GM12801 (cell line): Measurements from ENCODE around the gene STRAP.

Source experiments
- TF ChIP-seq, protein P1 (sequence below): IDR thresholded peaks from one replicate; pipeline ENCODE4 v1.5.1; 2011; ENCODE audit warnings: control low read depth; ENCODE audit not compliant: insufficient read length; ENCODE audit errors: extremely low read depth

STRAP gene

DNA sequence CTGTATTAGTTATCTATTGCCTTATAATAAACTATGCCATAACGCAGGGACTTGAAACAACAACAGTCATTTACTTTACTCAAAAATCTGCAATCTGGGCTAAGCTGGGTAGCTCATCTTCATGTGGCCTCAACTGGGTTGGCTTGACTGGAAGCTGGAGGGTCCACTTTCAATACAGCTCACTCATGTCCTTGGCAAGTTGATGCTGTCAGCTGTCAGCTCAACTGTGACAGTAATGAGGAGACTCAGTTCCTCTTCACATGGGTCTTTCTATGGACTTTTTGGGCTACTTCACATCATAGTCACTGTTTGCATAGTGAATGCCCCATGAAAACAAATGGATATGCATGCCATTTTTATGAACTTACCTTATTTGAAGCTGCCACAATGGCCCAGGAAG, 33.6 kb upstream of the STRAP start:
- TF ChIP-seq, protein P1, sequence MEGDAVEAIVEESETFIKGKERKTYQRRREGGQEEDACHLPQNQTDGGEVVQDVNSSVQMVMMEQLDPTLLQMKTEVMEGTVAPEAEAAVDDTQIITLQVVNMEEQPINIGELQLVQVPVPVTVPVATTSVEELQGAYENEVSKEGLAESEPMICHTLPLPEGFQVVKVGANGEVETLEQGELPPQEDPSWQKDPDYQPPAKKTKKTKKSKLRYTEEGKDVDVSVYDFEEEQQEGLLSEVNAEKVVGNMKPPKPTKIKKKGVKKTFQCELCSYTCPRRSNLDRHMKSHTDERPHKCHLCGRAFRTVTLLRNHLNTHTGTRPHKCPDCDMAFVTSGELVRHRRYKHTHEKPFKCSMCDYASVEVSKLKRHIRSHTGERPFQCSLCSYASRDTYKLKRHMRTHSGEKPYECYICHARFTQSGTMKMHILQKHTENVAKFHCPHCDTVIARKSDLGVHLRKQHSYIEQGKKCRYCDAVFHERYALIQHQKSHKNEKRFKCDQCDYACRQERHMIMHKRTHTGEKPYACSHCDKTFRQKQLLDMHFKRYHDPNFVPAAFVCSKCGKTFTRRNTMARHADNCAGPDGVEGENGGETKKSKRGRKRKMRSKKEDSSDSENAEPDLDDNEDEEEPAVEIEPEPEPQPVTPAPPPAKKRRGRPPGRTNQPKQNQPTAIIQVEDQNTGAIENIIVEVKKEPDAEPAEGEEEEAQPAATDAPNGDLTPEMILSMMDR, result no peak

DNA sequence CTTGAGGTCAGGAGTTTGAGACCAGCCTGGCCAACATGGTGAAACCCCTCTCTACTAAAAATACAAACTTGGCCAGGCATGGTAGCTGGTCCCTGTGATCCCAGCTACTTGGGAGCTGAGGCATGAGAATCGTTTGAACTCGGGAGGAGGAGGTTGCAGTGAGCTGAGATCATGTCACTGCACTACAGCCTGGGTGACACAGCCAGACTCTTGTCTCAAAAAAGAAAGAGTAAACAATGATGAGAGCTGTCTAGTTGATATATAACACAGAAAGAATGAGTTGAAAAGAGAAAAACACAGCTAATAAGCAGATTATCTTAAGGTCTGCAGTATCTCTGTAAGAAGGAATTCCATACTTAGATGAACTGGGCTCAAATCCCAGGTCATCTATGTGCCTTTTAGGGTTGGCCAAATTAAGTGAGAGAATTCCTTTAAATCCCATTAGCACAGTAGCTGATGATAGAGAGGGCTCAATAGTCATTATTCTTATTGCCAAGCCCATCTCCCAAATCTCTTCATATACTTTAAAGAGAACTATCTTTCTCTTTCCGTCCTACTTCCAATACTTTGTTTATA, 31.1 kb upstream of the STRAP start:
- TF ChIP-seq, protein P1, result no peak

DNA sequence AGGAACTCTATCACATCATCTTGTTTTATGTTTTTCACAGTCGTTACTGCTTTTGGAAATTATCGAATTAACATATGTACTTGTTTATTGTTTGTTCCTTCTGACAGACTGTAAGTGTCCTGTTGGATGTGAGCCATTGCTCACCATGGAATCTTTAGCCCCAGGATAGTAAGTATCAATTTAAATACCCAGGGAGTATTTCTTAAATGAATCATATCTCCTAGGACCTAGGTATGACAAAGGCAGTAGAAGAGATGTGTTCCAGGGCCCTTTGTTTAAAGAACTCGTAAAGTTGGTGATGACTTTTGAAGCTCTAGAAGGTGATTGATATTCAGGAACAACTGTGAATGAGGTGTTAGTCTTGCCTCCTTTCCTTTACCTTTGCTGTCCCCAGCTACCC, 30.3 kb upstream of the STRAP start:
- TF ChIP-seq, protein P1, result no peak

DNA sequence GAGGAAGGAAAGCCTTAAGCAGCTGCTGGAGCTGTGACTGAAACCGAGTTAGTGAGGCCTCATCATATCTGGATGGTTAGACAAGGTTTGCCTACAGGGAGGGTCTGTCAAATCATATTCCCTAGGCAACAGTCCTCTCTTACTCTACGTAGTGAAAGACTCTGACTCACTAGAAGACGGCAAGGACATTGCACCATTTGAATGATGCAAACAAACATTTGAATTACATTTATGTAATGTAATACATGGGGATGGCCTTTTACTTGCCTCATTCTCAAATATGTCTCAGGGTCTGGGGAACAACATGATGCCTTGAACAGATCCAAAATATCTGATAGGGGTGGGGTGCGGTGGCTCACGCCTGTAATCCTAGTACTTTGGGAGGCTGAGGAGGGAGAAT, 29.8 kb upstream of the STRAP start:
- TF ChIP-seq, protein P1, result no peak

DNA sequence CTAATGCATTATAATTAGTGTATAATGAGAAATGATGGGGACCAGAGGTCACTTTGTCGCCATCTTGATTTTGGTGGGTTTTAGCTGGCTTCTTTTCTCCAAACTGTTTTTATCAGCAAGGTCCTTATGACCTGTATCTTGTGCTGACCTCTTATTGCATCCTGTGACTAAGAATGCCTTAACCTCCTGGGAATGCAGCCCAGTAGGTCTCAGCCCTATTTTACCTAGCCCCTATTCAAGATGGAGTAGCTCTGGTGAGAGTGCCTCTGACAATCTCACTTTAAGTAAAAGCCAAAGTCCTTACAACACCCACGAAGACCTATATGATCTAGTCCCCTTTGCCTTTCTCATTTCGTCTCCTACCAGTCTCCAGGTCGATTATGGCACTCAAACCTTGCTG, 28.3 kb upstream of the STRAP start:
- TF ChIP-seq, protein P1, result no peak

DNA sequence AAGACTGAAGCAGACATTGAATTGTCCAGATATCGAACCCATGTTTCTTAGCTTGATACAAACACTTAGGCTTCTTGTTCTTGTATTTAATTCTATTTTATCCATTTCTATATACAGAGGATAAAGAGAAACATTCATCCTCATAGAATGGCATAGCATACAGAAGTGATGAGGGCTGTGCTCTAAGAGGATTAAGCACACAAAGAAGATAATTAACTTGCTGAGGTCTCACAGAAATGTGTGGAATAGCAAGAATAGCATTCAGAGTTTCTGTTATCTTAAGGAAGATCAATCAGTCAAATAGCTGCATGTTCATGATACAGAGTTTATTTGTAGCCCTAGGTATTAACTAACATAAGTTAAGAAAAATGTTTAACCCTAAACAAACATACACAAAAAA, 27.3 kb upstream of the STRAP start:
- TF ChIP-seq, protein P1, result no peak

DNA sequence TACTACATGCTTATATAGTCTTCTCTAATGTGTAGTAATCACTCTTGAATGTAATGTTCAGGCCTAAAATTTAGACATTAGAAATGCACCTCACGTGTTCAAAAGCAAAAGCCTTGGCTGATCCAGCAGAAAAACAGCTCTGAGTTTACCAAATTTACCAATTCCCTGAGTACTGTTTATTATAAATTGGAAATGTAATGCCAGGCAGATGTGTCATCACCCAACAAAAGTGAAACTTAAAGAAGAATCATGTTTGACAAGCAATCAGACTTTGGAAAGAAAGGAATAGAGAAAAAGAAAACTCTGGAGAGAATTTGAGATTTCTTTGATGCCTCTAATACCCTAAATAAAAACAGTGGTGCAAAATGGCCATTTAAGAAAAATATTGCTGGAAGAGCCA, 26.5 kb upstream of the STRAP start:
- TF ChIP-seq, protein P1, result no peak
